WTC11 (cell line): ENCODE data around the gene TUBD1.

Experiments used
- CTCF ChIP-seq: fragments of 200-600 bp; IDR thresholded peaks from 2 replicates; pipeline ENCODE4 v1.8.0; 2022; ENCODE audit warnings: antibody characterized with exemption
- ETV6 ChIP-seq: sonication (generic); formaldehyde crosslinking; IDR thresholded peaks from 2 replicates; pipeline ENCODE4 v1.8.1; 2022; ENCODE audit warnings: mild to moderate bottlenecking, missing genetic modification reagents
- MXD4 ChIP-seq: fragments of 250-450 bp; sonication (Bioruptor Pico); IDR thresholded peaks from 2 replicates; pipeline ENCODE4 v1.8.0; 2021; ENCODE audit warnings: mild to moderate bottlenecking, moderate library complexity, borderline replicate concordance
- NFYB ChIP-seq: sonication (generic); formaldehyde crosslinking; conservative IDR thresholded peaks from 2 replicates; pipeline ENCODE4 v1.8.0; 2022; ENCODE audit warnings: low read depth, missing genetic modification reagents
- PRDM15 ChIP-seq: sonication (generic); formaldehyde crosslinking; IDR thresholded peaks from 2 replicates; pipeline ENCODE4 v1.8.0; 2022; ENCODE audit warnings: missing genetic modification reagents
- STAT6 ChIP-seq: sonication (generic); formaldehyde crosslinking; conservative IDR thresholded peaks from 2 replicates; pipeline ENCODE4 v1.8.1; 2023; ENCODE audit warnings: mild to moderate bottlenecking, low read depth, missing genetic modification reagents, moderate library complexity
- ZNF396 ChIP-seq: fragments of 250-450 bp; sonication (Bioruptor Pico); IDR thresholded peaks from 2 replicates; pipeline ENCODE4 v1.8.0; 2021; ENCODE audit warnings: mild to moderate bottlenecking, moderate library complexity, borderline replicate concordance

- TF ChIP-seq STAT6 (CRISPR knock-in tag), result no peak
- no peak for TF ChIP-seq ZNF396 (CRISPR knock-in tag)
- no peak for TF ChIP-seq CTCF
- TF ChIP-seq PRDM15 (CRISPR knock-in tag), result no peak
- TF ChIP-seq ETV6 (CRISPR knock-in tag), result no peak
- no peak for TF ChIP-seq MXD4
- no peak for TF ChIP-seq NFYB
Measured at GRCh38 chr17:59830846-59831486, 61.8 kb downstream of the TUBD1 start.
